Immature natural killer cell (primary cell): Measurements from ENCODE around the gene C1QTNF5. TPM values are rescaled to one million over a fixed set of nuclear protein-coding genes. Genes with fewer than 3 reads are reported as not detected.

Source experiments
- DNase-seq, 3 donors: peaks; one replicate each; pipeline ENCODE4 v3.0.0; 2022; ENCODE audit warnings: mixed read lengths in 1 of 3
- H3K27ac Mint-ChIP-seq, 6 donors: one replicate each; pipeline ENCODE4 v1.8.0; 2020; ENCODE audit warnings: mixed read lengths in 6 of 6, mild to moderate bottlenecking in 5 of 6, inconsistent platforms in 4 of 6, moderate library complexity in 3 of 6
- H3K27me3 Mint-ChIP-seq, 3 donors: one replicate each; pipeline ENCODE4 v1.8.0; 2020 to 2021; ENCODE audit warnings: low read depth in 3 of 3, mild to moderate bottlenecking in 3 of 3, mixed read lengths in 3 of 3, moderate library complexity in 3 of 3, inconsistent platforms in 1 of 3
- H3K36me3 Mint-ChIP-seq, 3 donors: one replicate each; pipeline ENCODE4 v1.8.0; 2020; ENCODE audit warnings: mixed read lengths in 3 of 3, inconsistent platforms in 2 of 3, mild to moderate bottlenecking in 2 of 3
- H3K4me1 Mint-ChIP-seq, 2 donors: one replicate each; pipeline ENCODE4 v1.8.0; 2020; ENCODE audit warnings: inconsistent platforms in 2 of 2, mild to moderate bottlenecking in 2 of 2, mixed read lengths in 2 of 2, moderate library complexity in 1 of 2
- H3K4me3 Mint-ChIP-seq, 5 donors: one replicate each; pipeline ENCODE4 v1.8.0; 2020; ENCODE audit warnings: mild to moderate bottlenecking in 5 of 5, mixed read lengths in 5 of 5, inconsistent platforms in 3 of 5, moderate library complexity in 3 of 5
- H3K9me3 Mint-ChIP-seq, 6 donors: one replicate each; pipeline ENCODE4 v1.8.0; 2020; ENCODE audit warnings: mild to moderate bottlenecking in 6 of 6, mixed read lengths in 6 of 6, inconsistent platforms in 4 of 6, moderate library complexity in 3 of 6
- polyA plus RNA-seq, 3 donors: library from polyadenylated mRNA; unstranded; fragments of 300-500 nt; fragmentation: Illumina TruSeq; gene quantifications; one replicate each; pipeline ENCODE4 v1.2.3, GENCODE V29; 2021

C1QTNF5 gene
- polyA plus RNA-seq, 3 donors from 2014 or later: not detected

GRCh38 chr11:119369132-119369925, 28.6 kb upstream of the C1QTNF5 start:
- Mint-ChIP-seq H3K4me1 (peaks cover 6 to 13% of the 10 kb centered on the region in 2 donors), H3K36me3 (no peaks in the 10 kb centered on the region), H3K27ac (no peak overlapping the region), H3K4me3 (no peak overlapping the region), H3K9me3 (no peaks in the 10 kb centered on the region), H3K27me3 (peaks cover 10 to 22% (median 15%) of the 10 kb centered on the region in 3 donors)
- no peak for DNase-seq

- DNase-seq: no peak
- H3K9me3 Mint-ChIP-seq: no peaks in the 10 kb centered on the region
- peaks cover 10 to 22% (median 15%) of the 10 kb centered on the region in 3 donors for H3K27me3 Mint-ChIP-seq
- H3K4me3 Mint-ChIP-seq: no peak overlapping the region
- H3K36me3 Mint-ChIP-seq: no peaks in the 10 kb centered on the region
- peaks cover 5 to 7% of the 10 kb centered on the region in 2 donors for H3K4me1 Mint-ChIP-seq
- H3K27ac Mint-ChIP-seq: no peak overlapping the region
Measured at GRCh38 chr11:119368121-119369034, 27.7 kb upstream of the C1QTNF5 start.

- H3K9me3 Mint-ChIP-seq: no peaks in the 10 kb centered on the region
- H3K4me3 Mint-ChIP-seq: no peak overlapping the region
- peaks cover 10 to 25% (median 15%) of the 10 kb centered on the region in 3 donors for H3K27me3 Mint-ChIP-seq
- no peak overlapping the region for H3K27ac Mint-ChIP-seq
- H3K36me3 Mint-ChIP-seq: no peaks in the 10 kb centered on the region
- peaks cover 5 to 7% of the 10 kb centered on the region in 2 donors for H3K4me1 Mint-ChIP-seq
- DNase-seq: no peak
Measured at GRCh38 chr11:119367661-119368120, 27.0 kb upstream of the C1QTNF5 start.

GRCh38 chr11:119366690-119367620, 26.3 kb upstream of the C1QTNF5 start:
- Mint-ChIP-seq H3K27ac (no peak overlapping the region), H3K27me3 (peaks cover 16 to 30% (median 17%) of the 10 kb centered on the region in 3 donors), H3K36me3 (no peaks in the 10 kb centered on the region), H3K9me3 (no peaks in the 10 kb centered on the region), H3K4me3 (no peak overlapping the region), H3K4me1 (peaks cover 6 to 12% of the 10 kb centered on the region in 2 donors)
- no peak for DNase-seq

GRCh38 chr11:119365071-119365591, 24.4 kb upstream of the C1QTNF5 start:
- H3K4me3 Mint-ChIP-seq: peak overlapping the region in 3 of 5 donors; percentile 80 to 88 (median 87)
- peaks cover 6 to 12% of the 10 kb centered on the region in 2 donors for H3K4me1 Mint-ChIP-seq
- H3K27ac Mint-ChIP-seq: no peak overlapping the region
- H3K27me3 Mint-ChIP-seq: peaks cover 15 to 31% (median 16%) of the 10 kb centered on the region in 3 donors
- no peak for DNase-seq
- no peaks in the 10 kb centered on the region for H3K9me3 Mint-ChIP-seq
- no peaks in the 10 kb centered on the region for H3K36me3 Mint-ChIP-seq

- peaks cover 16 to 30% (median 18%) of the 10 kb centered on the region in 3 donors for H3K27me3 Mint-ChIP-seq
- H3K36me3 Mint-ChIP-seq: no peaks in the 10 kb centered on the region
- H3K27ac Mint-ChIP-seq: no peak overlapping the region
- peak overlapping the region; percentile 80 to 88 (median 84) for H3K4me3 Mint-ChIP-seq
- DNase-seq: peak; percentile 46 to 60 (median 58)
- peaks cover 6 to 12% of the 10 kb centered on the region in 2 donors for H3K4me1 Mint-ChIP-seq
- no peaks in the 10 kb centered on the region for H3K9me3 Mint-ChIP-seq
Measured at GRCh38 chr11:119363851-119364590, 23.3 kb upstream of the C1QTNF5 start.

GRCh38 chr11:119363081-119363850, 22.6 kb upstream of the C1QTNF5 start:
- peaks cover 16 to 33% (median 20%) of the 10 kb centered on the region in 3 donors for H3K27me3 Mint-ChIP-seq
- H3K4me3 Mint-ChIP-seq: peak overlapping the region; percentile 21 to 60 (median 54)
- no peak overlapping the region for H3K27ac Mint-ChIP-seq
- H3K4me1 Mint-ChIP-seq: peaks cover 6 to 12% of the 10 kb centered on the region in 2 donors
- DNase-seq: no peak
- H3K9me3 Mint-ChIP-seq: no peaks in the 10 kb centered on the region
- no peaks in the 10 kb centered on the region for H3K36me3 Mint-ChIP-seq

- peak overlapping the region; percentile 21 to 60 (median 54) for H3K4me3 Mint-ChIP-seq
- H3K27me3 Mint-ChIP-seq: peaks cover 18 to 38% (median 22%) of the 10 kb centered on the region in 3 donors
- peaks cover 6 to 12% of the 10 kb centered on the region in 2 donors for H3K4me1 Mint-ChIP-seq
- no peak overlapping the region for H3K27ac Mint-ChIP-seq
- no peaks in the 10 kb centered on the region for H3K36me3 Mint-ChIP-seq
- DNase-seq: no peak
- H3K9me3 Mint-ChIP-seq: no peaks in the 10 kb centered on the region
Measured at GRCh38 chr11:119362741-119363080, 22.0 kb upstream of the C1QTNF5 start.

- Mint-ChIP-seq H3K27ac (no peak overlapping the region), H3K27me3 (peaks cover 20 to 40% (median 22%) of the 10 kb centered on the region in 3 donors), H3K36me3 (no peaks in the 10 kb centered on the region), H3K4me3 (peak overlapping the region; percentile 21 to 60 (median 54)), H3K9me3 (no peaks in the 10 kb centered on the region), H3K4me1 (peaks cover 6 to 12% of the 10 kb centered on the region in 2 donors)
- no peak for DNase-seq
Measured at GRCh38 chr11:119361941-119362725, 21.4 kb upstream of the C1QTNF5 start.

- Mint-ChIP-seq H3K4me1 (peaks cover 8 to 18% of the 10 kb centered on the region in 2 donors), H3K9me3 (no peaks in the 10 kb centered on the region), H3K27me3 (peaks cover 17 to 35% (median 18%) of the 10 kb centered on the region in 3 donors), H3K27ac (no peak overlapping the region), H3K36me3 (no peaks in the 10 kb centered on the region), H3K4me3 (no peak overlapping the region)
- no peak for DNase-seq
Measured at GRCh38 chr11:119361056-119361787, 20.5 kb upstream of the C1QTNF5 start.
